Tibial nerve (tissue), 3 donors: ENCODE measurements around the gene HAVCR1.

Experiments used
- CTCF ChIP-seq, 5 experiments: fragments of 200-600 bp in 3 of 5; fragments of 450-650 bp in 2 of 5; sonication (generic) in 3 of 5; IDR thresholded peaks; one replicate each; pipeline ENCODE4 v1.5.1; 2016 to 2019; ENCODE audit warnings: antibody characterized with exemption in 5 of 5, mild to moderate bottlenecking in 3 of 5, moderate library complexity in 2 of 5
- POLR2A ChIP-seq, 2 donors: fragments of 450-650 bp; IDR thresholded peaks; one replicate each; pipeline ENCODE4 v1.6.1; 2017; ENCODE audit warnings: antibody characterized with exemption in 2 of 2, mild to moderate bottlenecking in 2 of 2, moderate library complexity in 2 of 2

- TF ChIP-seq POLR2A (IDR thresholded peaks at IDR 0.05): no peak
- TF ChIP-seq CTCF (IDR thresholded peaks at IDR 0.05): no peak
These were observed 1.2 kb downstream of the HAVCR1 start for GRCh38 chr5:157057459-157058370.
